Hematopoietic multipotent progenitor cell treated with erythropoietin and hydrocortisone succinate and interleukin-3 and kit ligand, for 8 days (in vitro differentiated cells): ENCODE data around the gene MSANTD7.
"Not testable (repeated sequence)": the region's sequence is repeated elsewhere in the genome, so short reads cannot be mapped to it uniquely, and the experiment has no call there.

Source experiments
- DNase-seq: peaks from one replicate; pipeline ENCODE4 v3.0.0-alpha.2; 2015

The MSANTD7 gene, protein sequence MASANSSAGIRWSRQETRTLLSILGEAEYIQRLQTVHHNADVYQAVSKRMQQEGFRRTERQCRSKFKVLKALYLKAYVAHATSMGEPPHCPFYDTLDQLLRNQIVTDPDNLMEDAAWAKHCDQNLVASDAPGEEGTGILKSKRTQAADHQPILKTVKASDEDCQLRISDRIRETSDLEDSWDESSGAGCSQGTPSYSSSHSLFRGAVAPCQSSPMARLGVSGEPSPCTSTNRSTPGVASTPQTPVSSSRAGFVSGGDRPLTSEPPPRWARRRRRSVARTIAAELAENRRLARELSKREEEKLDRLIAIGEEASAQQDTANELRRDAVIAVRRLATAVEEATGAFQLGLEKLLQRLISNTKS

DNA sequence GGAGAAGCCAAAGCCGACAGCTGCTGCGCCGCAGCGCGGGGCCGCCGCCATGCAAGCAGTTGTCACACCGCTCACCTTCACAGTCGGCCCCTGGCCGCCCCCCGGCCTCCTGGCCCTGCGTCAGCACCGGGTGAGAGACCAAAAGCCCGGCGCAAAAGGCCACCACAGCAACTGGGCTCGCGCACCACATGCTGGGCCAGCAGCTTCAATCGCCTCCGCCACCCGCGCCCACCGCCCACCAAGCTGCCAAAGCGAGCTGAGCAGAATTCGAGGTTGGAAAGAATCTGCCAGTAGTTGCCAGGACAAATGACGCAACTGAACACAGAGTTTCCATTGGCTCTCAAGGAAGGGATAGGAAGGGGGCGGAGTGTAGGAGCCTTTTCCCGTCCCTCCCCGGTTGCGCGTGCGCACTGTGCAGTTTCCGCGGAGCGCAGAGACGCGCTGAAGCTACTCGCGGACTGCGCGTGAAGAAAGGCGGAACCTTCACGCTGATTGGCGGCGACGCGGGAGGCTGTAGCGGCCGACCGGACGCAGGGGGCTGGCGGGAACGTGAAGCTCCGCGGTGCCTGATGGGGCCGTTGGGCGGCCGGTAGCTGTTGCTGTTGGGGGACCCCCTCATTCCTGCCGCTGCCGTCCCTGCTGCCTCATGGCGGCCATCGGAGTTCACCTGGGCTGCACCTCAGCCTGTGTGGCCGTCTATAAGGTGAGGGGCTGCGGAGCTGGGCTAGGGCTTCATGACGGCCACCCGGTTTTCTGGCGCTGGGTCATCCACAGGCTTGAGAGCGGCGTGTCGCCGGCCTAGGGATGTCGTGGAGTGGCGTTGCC is at the start of gene MSANTD7, which contains the start of the genes CDNF and HSPA14:
Gene MSANTD7, plus strand, starts transcription at position 550 of the 825 bp plus-strand sequence. CDS start 3,979 bp downstream, outside the sequence.
Gene CDNF, minus strand, starts transcription at position 281 of the 825 bp plus-strand sequence. Its CDS starts 91 bp downstream, at position 190.
Gene HSPA14, plus strand, starts transcription at position 550 of the 825 bp plus-strand sequence. Its CDS starts 97 bp downstream, at position 647.
- peak; percentile 99 for DNase-seq

DNA sequence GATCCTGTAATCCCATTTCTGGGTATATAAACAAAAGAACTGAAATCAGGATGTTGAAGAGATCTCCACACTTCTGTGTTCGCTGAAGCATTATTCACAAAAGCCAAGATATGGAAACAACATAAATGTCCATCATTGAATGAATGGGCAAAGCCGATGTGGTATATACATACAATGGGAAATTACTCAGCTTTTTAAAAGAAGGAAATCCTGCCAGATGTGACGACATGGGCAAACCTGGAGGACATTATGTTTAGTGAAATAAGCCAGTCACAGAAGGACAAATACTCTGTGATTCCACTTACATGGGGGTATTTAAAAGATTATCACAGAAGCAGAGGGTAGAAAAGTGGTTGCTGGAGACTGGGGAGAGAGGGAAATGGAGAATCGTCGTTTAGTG is 39.5 kb upstream of the MSANTD7 start:
- DNase-seq, result no peak

DNA sequence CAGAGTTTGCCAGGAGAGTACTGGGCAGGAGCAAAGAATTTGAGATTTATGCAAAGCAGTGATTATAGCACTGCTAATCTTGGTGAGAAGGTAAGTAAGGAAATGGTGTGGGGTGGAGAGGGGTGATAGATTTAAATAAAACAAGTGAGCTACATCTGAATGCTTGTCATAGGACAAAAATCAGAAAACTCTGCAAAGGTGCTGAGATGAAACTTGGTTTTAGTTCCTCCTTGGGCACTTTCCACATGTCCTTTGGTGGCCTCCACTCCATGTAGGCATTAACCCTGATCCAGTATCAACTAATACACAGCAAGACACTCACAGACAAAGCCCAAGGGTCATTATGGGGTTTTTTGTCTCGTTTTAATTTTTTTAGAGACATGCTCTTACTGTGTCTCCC is 37.7 kb upstream of the MSANTD7 start:
- no peak for DNase-seq

DNA sequence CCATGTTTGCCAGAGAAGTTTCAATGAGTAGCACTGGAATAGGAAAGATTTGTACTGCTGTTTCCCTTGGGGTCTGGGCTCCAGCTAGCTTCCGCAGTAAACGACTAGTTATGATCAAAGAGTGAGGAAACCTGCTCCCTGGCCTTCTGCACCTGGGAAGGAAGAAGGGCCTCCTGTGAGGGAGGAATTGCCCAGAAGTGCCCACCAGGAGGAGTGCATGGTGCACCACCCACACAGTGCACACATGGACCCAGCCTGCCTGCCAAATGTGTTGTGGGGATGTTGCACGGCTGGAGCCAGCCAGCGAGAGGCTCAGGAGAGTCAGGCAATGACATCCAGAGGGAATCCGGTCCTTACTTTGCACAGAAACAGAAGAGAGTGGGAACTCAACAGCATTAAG is 36.4 kb upstream of the MSANTD7 start:
- DNase-seq, result no peak

DNA sequence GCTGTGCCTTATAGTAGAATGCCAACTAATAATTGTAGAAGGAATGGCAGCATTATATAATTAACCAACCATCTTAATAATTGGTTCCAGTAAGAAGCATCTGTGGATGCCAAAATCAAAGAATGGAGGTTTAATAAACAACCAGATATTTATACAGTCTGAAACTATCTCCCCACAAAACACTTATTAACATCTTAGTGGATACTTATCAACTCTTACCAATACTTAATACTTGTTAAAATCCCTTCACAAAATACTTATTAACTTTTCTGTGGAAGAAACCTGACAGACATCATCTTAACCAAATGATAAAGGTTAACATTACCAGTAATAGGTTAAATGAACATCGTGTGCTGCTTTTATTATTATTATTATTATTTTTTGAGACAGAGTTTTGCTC is 34.3 kb upstream of the MSANTD7 start:
- no peak for DNase-seq

DNA sequence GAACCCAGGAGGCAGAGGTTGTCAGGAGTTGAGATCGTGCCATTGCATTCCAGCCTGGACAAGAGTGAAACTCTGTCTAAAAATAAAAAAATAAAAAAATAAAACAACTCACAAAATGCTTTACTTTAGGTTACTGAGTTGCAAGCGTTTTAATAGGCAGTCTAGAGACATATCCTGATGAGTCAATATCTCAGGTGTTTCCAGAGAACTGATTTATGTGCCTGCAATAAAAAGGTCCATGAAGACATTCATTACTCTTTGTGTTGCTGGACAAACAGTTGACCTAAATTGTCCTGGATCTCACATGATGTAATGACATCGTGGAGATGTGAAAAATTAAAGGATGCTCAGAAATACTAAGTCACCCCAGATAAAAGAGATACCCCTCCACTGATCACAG is 31.8 kb upstream of the MSANTD7 start:
- DNase-seq, result no peak

DNA sequence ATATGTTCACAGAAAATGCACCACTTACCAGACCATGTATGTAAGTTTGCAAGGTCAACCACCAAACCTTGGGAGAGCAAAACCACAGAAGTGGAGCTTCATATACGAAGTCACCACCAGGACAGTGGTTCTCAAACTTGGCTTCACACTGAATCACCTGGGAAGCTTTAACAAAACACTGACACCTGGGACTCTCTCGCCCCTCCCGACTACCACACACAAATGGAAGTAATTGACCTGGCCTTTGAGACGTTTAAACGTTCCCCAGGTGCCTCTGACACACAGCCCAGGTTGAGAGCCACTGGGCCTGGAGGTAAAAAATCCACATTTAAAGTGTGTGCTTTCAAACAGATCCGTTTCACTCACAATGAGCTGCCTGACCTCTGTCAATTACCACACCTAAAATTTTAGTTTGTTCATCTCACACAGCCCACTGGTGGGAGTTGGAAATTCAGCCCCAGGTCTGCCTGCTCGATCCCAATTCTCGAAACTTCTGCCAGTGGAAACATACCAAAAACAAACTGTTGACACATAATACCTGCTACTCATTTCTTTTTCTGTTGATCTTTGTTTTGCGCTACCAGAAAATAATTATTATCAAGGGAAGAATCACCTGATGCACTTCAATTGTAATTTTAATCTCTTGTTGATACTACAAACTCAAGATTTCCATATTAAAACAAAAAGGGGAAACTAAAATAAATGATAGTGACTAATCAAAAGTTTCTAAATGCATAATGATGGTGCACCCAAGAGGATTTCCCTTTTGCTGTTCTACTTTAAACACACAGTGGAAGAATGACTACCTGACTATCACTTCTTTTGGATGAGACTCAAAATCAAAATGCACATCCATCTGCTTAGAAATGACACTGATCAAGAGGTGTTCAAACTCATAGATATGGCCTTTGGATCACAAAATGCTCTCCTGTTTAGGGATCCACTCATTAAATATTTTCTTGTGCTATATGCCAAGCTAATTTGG is 26.8 kb upstream of the MSANTD7 start:
- DNase-seq, result no peak

DNA sequence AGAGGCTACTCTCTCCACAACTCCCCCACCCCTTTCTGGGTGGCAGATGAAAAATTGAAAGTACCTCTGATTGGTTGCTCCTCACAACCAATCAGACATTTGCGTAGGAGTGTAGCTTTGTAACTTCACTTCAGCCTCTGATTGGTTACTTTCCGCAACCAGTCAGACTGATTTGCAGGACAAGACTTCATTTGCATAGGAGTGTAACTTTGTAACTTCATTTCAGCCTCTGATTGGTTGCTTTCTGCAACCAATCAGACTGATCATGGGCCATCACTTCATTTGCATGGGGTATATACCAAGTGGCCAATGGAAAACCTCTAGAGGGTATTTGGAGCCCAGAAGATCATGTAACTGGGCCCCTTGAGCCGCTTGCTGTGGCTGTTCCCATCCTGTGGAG is 25.8 kb upstream of the MSANTD7 start:
- no peak for DNase-seq

DNA sequence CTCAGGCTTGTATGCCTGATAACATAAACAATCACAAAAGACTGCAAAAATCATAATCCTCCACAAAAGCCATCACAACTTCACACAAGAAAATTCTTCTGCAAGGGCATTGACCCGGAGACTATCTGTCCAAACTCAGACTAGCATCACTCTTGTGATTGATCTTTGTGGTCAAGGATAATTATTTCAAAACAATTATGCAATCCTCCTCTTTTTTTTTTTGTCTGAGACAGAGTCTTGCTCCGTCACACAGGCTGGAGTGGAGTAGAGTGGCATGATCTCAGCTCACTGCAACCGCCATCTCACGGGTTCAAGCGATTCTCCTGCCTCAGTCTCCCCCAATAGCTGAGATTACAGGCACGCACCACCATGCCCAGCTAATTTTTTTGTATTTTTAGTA is 22.4 kb upstream of the MSANTD7 start:
- no peak for DNase-seq

DNA sequence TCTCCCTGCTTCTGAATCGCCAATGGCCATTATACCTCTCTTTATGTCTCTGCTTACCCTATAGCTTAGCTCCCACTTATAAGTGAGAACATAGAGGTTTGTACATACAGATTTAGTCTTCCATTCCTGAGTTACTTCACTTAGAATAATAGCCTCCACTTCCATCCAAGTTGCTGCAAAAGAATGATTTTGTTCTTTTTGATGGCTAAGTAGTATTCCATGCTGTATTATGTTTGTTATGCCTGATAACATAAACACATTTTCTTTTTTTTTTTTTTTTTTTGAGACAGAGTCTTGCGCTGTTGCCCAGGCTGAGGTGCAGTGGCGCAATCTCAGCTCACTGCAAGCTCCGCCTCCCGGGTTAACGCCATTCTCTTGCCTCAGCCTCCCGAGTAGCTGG is 21.4 kb upstream of the MSANTD7 start:
- DNase-seq, result not testable (repeated sequence)

DNA sequence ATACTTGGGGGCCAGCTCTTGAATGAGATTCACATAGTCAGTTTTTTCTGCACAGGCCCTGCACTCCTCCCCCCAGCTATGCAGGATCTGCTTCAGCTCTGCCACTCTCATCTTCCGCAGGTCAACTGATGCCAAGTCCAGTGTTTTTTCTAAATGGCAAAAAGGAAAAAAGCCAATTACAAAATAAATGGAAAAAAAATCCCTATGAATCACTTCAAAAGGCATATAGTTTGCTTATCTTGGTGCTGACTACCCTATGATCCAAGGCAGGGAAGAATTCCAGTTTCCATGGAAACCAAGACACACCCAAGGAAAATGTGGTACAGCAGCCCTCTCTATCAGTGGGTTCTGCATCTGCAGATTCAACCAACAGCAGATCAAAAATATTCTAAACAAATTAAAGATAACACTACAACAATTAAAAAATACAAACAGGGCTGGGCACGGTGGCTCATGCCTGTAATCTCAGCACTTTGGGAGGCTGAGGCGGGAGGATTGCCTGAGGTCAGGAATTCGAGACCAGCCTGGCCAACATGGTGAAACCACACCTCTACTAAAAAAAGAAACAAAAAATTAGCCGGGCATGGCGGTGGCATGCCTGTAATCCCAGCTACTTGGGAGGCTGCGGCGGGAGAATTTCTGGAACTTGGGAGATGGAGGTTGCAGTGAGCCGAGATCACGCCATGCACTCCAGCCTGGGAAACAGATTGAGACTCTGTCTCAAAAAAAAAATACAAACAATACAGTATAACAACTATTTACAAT is 17.9 kb upstream of the MSANTD7 start:
- no peak for DNase-seq

DNA sequence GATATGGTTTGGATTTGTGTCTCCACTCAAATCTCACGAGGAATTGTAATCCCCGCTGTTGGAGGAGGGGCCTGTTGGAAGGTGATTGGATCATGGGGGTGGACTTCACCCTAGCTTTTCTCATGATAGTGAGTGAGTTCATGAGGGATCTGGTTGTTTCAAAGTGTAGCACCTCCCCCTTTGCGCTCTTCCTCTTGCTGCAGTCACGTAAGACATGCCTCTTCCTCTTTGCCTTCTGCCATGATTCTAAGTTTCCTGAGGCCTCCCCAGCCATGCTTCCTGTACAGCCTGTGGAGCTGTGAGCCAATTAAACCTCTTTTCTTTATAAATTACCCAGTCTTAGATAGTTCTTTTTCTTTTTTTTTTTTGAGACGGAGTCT is 17.3 kb upstream of the MSANTD7 start:
- DNase-seq, result no peak

DNA sequence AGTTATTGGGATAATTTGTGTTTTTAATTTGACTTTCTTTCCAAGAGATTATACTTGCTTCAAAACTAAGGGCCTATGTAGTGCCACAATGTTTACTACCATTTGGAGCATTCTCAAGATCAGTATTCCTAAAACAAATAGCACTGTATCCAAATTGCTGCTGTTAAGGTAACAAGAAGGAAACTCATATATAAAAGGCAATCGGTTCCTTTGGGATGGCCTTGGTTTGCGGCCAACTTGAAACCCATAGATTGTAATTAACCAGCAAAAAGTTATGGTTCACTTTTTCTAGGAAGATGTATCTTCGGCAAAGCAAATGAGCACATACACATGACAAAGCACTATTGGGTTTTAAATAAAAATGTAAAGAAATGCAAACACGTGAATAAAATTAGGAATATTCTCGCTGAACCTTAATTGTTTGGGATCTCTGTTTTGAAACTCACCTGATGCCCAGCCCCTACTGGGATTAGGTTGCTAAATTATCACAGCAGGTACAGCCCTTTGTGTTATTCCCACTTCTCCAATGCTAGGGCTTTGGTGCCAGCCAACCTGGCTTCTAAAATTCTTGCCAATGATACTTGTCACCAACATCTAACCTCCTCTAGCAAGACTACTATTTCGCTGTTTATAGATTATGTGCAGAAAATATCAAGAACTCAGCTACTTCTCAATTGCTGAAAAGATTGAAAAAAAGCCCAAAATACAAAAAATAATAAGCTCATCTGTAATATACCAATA is 16.3 kb upstream of the MSANTD7 start:
- DNase-seq, result no peak

DNA sequence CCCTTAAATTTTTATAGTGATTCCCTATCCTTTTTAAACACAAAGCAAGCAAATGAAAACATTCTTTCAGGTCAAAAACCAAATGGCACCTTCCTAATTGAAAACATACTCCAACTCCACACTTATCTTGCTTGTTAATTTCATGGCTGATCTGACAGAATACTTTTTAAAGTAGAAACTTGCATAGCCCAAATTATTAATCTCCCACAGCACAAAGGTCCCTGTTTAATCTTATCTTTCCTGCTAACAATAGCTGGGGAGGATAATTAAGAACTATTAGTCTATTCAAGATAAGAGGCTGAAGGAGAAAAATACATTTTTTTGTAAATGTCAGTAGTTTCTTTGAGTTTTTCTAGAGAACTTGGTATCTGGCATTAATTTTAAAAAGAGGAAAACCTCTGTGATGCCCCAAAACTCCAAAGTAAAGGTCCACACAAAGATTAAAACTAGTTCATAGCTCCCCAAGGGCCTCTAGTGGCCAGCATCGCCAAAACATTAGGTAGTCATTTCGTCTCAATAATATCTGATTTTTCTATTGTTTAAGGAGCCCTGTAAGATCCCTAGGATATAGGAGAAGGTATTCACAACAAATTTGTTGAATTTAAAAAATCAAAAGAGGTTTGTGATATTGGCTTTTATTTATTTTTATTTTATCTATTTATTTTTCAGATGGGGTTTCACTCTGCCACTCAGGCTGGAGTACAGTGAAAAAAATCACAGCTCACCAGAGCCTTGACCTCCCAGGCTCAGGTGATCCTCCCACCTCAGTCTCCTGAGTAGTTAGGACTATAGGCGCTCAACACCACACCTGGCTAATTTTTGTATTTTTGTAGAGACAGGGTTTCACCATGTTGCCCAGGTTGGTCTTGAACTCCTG is 15.0 kb upstream of the MSANTD7 start:
- peak; percentile 56 for DNase-seq

DNA sequence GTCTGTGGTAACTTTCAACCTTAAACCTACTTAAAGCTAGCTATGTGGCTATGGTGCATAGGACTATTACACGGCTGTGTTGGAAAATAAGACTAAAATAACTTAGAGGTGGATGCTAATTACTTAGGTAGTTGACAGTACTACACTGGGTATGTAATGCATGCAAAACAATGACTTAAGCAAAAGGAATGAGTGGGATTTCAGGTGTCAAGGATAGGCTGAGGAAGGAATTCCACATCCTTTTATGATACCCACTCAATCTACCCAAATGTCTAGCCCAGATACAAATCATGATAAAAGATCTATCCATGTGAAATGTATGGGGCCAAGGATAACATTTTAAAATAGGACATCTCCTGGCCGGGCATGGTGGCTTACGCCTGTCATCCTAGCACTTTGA is 14.1 kb upstream of the MSANTD7 start:
- DNase-seq, result no peak

DNA sequence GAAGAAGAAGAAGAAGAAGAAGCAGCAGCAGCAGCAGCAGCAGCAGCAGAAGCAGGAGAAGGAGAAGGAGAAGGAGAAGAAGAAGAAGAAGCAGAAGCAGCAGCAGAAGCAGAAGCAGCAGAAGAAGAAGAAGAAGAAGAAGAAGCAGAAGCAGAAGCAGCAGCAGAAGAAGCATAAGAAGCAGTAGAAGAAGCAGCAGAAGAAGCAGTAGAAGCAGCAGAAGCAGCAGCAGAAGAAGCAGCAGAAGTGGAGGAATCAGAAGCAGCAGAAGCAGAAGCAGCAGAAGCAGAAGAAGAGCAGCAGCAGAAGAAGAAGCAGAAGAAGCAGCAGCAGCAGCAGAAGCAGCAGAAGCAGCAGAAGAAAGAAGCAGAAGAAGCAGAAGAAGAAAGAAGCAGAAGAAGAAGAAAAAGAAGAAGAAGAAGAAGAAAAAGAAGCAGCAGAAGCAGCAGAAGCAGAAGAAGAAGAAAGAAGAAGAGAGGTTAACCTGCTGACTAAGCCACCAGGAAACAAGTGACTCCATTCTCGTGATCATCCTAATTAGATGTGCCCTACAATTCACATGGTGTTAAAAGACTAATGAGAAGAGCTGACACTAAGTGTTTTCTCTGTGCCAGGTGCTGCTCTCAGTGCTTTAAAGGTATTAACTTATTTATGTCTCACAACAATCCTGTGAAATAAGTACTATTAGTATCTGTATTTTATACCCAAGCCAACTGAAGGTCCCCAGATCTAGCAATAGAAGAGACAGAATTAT is 11.9 kb upstream of the MSANTD7 start:
- no peak for DNase-seq

DNA sequence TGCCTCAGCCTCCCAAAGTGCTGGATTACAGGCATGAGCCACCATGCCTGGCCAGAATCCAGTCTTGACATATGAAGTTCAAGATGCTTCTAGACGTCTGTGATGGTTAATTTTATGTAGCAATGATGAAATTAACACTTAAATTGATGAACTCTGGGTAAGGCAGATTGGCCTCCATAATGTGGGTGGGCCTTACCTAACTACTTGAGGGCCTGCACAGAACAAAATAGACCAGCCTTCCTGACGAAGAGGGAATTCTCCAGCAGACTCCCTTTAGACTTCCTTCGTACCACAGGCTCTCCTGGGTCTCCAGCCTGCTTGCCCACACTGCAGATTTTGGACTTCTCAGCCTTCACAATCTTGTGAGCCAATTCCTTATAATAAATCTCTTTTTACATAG is 5.0 kb upstream of the MSANTD7 start:
- no peak for DNase-seq

DNA sequence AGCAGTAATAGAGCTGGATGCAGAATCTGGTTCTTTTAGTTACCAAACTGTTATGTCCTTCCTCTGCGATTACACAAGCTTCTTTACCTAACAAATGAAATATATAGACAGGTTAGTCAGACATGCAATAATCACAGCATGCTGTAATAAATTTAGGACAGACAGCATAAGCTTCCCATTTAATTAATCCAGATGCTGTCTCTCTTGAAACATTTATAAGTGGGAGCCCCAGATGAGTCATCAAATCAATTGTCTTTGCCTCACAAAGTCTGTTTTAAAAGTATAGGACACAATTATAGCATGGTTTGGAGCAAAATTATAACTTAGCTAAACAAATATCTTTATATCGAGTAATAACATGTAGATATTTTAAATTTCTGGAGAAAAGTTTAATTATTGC is 1.9 kb upstream of the MSANTD7 start:
- DNase-seq, result no peak

DNA sequence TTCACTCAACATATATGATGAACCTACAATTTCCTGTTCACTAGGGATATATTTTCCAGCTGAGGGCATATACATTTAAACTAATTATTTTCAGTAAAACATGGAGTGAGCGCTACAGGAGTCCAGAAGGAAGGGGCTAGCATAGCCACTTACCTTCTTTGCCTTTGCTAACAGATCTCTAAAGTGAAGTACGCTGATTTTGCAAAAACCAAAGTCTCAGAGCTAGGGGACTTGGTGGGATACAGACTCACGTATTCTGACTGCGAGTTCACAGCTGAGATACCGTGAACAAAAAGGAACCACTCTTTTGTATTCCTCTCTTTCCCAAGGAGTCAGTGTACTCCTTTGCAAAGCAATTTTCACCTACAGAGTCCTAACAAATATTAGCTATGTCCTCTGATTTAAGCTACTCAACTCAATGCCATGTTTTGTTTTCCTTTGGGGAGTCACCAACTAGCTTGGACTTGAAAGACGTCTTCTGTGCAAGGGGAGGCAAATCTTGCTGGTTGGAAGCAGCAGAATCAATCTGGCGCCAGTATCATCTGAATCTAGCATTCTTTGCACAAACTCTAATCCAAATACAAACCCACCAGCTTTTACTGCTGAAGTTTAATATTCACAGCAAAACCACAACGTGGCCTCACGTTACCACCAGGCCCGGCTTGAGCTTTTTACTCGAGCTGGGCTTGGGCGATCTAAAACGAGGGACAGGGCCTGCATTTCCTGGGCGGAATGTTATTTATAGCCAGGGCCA is 926 bp upstream of the MSANTD7 start:
- peak; percentile 10 for DNase-seq
